GM13977 (cell line): ENCODE measurements around the gene NSUN6.
"Not testable (repeated sequence)": the region's sequence is repeated elsewhere in the genome, so short reads cannot be mapped to it uniquely, and the experiment has no call there.

Experiments
- DNase-seq: peaks from one replicate; pipeline ENCODE4 v3.0.0; 2012; ENCODE audit warnings: low spot score
- in situ Hi-C: fragments of 300-500 bp; cut with MboI; formaldehyde crosslinking; loops from one replicate; pipeline ENCODE4 v1.12.0; 2022; ENCODE audit warnings: low sequenced_read_pairs, low pct_unique_long_range_greater_than_20kb, mixed read lengths, inconsistent platforms; ENCODE audit not compliant: unreplicated experiment
- TF ChIP-seq, protein P1 (sequence below): IDR thresholded peaks from 2 replicates; pipeline ENCODE4 v1.5.1; 2012; ENCODE audit warnings: mild to moderate bottlenecking, control low read depth; ENCODE audit not compliant: insufficient read depth; ENCODE audit errors: extremely low read depth, missing control alignments

The NSUN6 gene

GRCh38 chr10:18608596-18608995 lies 42.8 kb downstream of the NSUN6 start:
- DNase-seq: no peak
- in situ Hi-C loops: no loop called here
- TF ChIP-seq, protein P1, sequence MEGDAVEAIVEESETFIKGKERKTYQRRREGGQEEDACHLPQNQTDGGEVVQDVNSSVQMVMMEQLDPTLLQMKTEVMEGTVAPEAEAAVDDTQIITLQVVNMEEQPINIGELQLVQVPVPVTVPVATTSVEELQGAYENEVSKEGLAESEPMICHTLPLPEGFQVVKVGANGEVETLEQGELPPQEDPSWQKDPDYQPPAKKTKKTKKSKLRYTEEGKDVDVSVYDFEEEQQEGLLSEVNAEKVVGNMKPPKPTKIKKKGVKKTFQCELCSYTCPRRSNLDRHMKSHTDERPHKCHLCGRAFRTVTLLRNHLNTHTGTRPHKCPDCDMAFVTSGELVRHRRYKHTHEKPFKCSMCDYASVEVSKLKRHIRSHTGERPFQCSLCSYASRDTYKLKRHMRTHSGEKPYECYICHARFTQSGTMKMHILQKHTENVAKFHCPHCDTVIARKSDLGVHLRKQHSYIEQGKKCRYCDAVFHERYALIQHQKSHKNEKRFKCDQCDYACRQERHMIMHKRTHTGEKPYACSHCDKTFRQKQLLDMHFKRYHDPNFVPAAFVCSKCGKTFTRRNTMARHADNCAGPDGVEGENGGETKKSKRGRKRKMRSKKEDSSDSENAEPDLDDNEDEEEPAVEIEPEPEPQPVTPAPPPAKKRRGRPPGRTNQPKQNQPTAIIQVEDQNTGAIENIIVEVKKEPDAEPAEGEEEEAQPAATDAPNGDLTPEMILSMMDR: no peak

- no peak for DNase-seq
- in situ Hi-C loops: no loop called here
- TF ChIP-seq, protein P1: no peak
Measured at GRCh38 chr10:18607503-18608378, 43.6 kb downstream of the NSUN6 start.

DNA sequence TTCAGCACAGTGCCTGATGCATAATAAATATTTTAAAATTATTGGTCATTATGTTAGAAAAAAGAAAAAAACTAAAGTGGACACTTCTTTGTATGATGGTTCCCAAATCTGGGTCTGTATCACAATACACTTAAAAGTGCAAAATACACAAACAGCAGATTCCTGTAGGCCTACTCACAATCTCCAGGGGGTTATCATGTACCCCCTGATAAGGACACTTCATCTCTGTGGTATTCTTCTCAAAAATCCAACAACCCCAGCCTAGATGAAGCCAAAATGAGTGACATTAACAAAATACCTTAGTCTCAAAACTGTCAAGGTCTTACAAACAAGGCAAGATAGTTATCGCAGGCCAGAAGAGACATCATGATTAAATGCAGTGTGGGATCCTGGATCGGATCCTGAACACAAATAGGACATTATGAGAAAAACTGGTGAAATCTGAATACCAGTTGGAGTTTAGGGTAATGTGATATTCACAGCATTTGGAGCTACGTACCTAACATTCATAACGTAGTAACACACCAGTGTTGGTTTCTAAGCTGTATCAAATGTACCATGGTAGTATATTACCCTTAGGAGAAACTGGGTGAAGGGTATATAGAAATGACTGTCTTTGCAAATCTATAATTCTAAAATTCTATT lies 45.2 kb downstream of the NSUN6 start:
- DNase-seq: no peak
- TF ChIP-seq, protein P1: no peak
- in situ Hi-C loops: no loop called here

DNA sequence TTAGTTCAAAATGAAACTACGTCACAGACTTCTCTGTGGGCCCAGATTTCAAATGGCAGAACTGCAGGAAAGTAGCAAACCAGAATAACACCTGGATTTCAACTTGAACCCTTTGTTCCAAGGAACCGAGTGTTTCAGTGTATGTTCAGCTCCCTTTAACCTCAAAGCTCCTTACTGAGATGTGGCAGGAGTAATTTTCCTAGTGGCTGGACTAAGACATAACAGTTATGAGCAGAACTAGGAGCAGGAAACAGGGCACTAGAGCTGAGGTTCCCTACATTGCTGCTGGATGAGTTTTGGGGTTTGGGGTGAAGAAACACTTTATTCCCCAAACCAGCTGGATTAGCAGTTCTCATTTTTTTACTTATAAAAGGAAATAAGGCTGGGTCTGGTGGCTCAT lies 50.1 kb downstream of the NSUN6 start:
- no peak for DNase-seq
- TF ChIP-seq, protein P1: no peak
- in situ Hi-C loops: no loop called here

DNA sequence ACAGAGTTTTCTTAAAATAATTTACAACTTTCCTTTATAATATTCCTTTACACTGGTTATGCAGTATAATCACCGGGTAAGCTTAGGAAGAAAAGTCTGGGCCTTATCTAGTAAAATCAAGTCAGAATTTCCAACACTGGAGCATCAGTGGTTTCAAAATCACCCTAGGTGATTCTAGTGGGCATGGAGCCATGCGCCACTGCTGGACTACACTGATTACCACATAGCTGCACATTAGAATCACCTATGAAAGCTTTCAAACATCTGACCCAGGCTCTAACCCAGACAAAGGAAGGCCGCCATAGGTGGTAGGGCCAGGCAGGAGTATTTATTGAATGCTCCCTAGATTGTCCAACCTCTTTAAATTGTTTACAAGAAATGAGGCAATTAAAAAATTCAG lies 52.0 kb downstream of the NSUN6 start:
- TF ChIP-seq, protein P1: no peak
- in situ Hi-C loops: loop anchor here (10.0 kb wide), 1 partner anchor 65 kb away; no protein-coding TSS in a partner anchor

DNA sequence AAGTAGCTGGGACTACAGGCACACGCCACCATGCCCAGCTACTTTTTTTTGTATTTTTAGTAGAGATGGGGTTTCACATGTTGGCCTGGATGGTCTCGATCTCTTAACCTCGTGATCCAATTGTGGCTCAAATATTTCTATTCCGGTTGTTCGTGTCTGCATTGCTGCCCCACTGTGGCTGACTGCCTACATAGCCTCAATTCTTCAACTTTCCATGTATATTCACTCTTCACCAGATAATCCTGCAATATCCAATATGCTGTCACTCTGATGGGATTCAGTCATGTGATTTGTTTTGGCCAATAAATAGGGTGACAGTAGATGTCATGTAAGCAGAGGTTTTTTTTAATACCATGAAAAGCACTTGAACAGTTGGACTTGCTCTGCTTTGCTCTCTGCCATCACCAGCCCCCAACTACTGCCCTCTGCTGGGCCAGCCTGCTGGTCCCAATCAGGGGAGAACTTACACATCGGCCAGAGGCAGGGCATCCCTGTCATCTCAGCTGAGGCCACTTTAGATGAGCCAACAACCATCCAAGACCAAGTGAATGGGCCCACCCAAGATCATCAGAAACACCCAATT lies 56.7 kb downstream of the NSUN6 start:
- in situ Hi-C loops: loop anchor here (10.0 kb wide), 1 partner anchor 60 kb away; no protein-coding TSS in a partner anchor
- TF ChIP-seq, protein P1: peak; percentile 34
- DNase-seq: no peak

More for the DNA sequence above, 52.0 kb downstream of the NSUN6 start:
- no peak for DNase-seq

GRCh38 chr10:18591141-18591540 lies 60.2 kb downstream of the NSUN6 start:
- in situ Hi-C loops: loop anchor here (10.0 kb wide), 1 partner anchor 56 kb away; no protein-coding TSS in a partner anchor
- DNase-seq: not testable (repeated sequence)

- DNase-seq, in situ Hi-C loops: not testable (repeated sequence)
Measured at GRCh38 chr10:18586637-18587036, 64.8 kb downstream of the NSUN6 start.
